ENCODE results near the gene ZBTB2. TPM values are rescaled to one million over a fixed set of nuclear protein-coding genes. Genes with fewer than 3 reads are reported as not detected.
"Not testable (repeated sequence)": the region's sequence is repeated elsewhere in the genome, so short reads cannot be mapped to it uniquely, and the experiment has no call there.

The ZBTB2 gene
- total RNA-seq, 1 donor from 2014 or later: 9.1 TPM

GRCh38 chr6:151370509-151371078, 20.8 kb downstream of the ZBTB2 start:
- DNase-seq (ENCODE audit: low spot score): peak; percentile 34

GRCh38 chr6:151365233-151365632, 26.1 kb downstream of the ZBTB2 start:
- DNase-seq (ENCODE audit: low spot score): no peak

- DNase-seq (ENCODE audit: low spot score): peak; percentile 23
Observed at GRCh38 chr6:151359486-151359885, 31.9 kb downstream of the ZBTB2 start.

- DNase-seq (ENCODE audit: low spot score): no peak
Observed at GRCh38 chr6:151358475-151358874, 32.9 kb downstream of the ZBTB2 start.

- no peak for DNase-seq (ENCODE audit: low spot score)
Observed at GRCh38 chr6:151357758-151358436, 33.5 kb downstream of the ZBTB2 start.

- DNase-seq (ENCODE audit: low spot score): not testable (repeated sequence)
Observed at GRCh38 chr6:151356983-151357382, 34.4 kb downstream of the ZBTB2 start.

- DNase-seq (ENCODE audit: low spot score): no peak
Observed at GRCh38 chr6:151353795-151354194, 37.6 kb downstream of the ZBTB2 start.

GRCh38 chr6:151352410-151353396, 38.7 kb downstream of the ZBTB2 start:
- no peak for DNase-seq (ENCODE audit: low spot score)

GRCh38 chr6:151351731-151352130, 39.6 kb downstream of the ZBTB2 start:
- DNase-seq (ENCODE audit: low spot score): no peak

- no peak for DNase-seq (ENCODE audit: low spot score)
Observed at GRCh38 chr6:151351146-151351700, 40.1 kb downstream of the ZBTB2 start.

- no peak for DNase-seq (ENCODE audit: low spot score)
Observed at GRCh38 chr6:151350442-151351145, 40.8 kb downstream of the ZBTB2 start.

- DNase-seq (ENCODE audit: low spot score): no peak
Observed at GRCh38 chr6:151349651-151350270, 41.6 kb downstream of the ZBTB2 start.

GRCh38 chr6:151342750-151343149, 48.6 kb downstream of the ZBTB2 start:
- DNase-seq (ENCODE audit: low spot score): not testable (repeated sequence)

- DNase-seq (ENCODE audit: low spot score): no peak
Observed at GRCh38 chr6:151341476-151342195, 49.7 kb downstream of the ZBTB2 start.

GRCh38 chr6:151340219-151340978, 51.0 kb downstream of the ZBTB2 start:
- no peak for DNase-seq (ENCODE audit: low spot score)

GRCh38 chr6:151339369-151339768, 52.0 kb downstream of the ZBTB2 start:
- no peak for DNase-seq (ENCODE audit: low spot score)

GRCh38 chr6:151338651-151339200, 52.6 kb downstream of the ZBTB2 start:
- no peak for DNase-seq (ENCODE audit: low spot score)

GRCh38 chr6:151335930-151336329, 55.4 kb downstream of the ZBTB2 start:
- DNase-seq (ENCODE audit: low spot score): no peak

- DNase-seq (ENCODE audit: low spot score): peak; percentile 91
Observed at GRCh38 chr6:151330130-151330696, 61.1 kb downstream of the ZBTB2 start.
